ENCODE measurements around the gene CITED2.
"Not testable (repeated sequence)": the region's sequence is repeated elsewhere in the genome, so short reads cannot be mapped to it uniquely, and the experiment has no call there.

CITED2 gene, protein sequence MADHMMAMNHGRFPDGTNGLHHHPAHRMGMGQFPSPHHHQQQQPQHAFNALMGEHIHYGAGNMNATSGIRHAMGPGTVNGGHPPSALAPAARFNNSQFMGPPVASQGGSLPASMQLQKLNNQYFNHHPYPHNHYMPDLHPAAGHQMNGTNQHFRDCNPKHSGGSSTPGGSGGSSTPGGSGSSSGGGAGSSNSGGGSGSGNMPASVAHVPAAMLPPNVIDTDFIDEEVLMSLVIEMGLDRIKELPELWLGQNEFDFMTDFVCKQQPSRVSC

DNA sequence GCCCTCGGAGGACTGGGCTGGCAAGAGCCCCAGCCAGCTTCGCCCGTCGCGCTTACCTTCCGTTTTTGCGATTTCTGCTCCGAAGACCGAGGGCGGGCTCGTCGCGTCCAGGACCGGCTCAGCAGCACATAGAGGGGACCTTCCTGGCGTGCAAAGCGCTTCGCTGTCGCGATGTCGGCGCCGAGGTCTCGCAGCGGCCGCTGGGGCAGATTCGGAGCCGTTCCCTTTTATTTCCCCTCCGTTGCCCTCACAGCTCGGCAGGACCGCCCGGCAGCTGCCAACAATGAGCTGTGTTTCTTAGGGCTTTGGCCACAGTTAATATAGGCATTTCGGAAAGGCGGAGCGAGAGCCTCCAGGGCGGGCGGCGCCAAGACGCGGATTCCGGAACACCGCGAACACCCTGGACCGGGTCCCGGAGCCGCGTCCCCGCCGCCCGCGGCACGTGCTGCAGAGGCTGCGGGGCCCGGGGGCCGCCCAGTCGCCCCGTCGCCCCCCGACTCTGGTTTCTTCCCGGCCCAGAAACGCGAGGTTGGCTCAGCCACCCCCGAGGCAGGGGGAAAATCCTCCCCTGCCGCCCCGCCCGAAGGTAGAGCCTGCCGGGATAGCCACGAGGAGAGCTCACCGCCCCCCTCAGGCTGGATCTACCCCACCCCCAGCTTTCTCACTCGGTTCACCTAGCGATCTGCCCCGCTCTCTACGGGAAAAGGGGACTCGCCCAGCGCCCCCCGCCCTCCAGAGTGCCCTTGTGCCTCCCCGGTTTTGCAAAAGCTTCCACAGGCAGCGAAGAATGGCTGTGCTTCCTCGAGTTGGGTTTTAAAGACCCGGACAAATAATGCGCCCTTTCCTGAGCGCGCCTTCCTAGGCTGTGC lies at the start of gene CITED2:
Gene CITED2, minus strand, starts transcription at position 292 of the 869 bp plus-strand sequence. CDS start 704 bp downstream, outside the sequence.
- peak; percentile 93 for DNase-seq (ENCODE audit: low spot score)

DNA sequence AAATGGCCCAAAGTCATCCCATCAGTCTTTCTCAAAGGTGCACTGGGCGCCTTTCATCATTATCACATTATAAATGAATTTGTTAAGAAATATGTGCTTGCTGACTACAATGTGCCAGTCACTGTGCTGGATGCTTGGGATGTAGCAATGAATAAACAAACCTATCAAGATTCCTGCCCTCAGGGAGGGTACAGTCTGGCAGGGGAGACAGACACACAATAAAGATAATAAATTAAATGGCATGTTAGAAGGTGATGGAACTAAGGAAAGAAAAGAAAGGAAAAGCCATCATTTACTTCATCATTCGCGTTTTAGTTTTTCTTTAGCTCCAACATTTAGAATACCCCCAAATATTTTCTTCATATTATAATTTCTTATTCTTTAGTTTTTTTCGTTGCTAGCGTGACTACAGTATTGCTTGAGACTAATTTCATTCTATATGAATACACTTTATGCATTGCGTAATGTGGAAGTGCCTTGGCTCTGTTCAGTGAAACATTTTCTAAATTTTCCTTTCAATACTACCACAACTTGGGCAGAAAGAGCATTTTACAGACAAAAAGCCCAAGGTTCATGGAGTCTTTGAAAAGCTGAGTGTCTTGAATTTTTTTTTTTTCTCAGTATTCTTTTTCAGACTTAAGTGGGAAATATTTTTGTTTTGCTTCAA lies 48.7 kb upstream of the CITED2 start:
- DNase-seq (ENCODE audit: low spot score) = no peak

DNA sequence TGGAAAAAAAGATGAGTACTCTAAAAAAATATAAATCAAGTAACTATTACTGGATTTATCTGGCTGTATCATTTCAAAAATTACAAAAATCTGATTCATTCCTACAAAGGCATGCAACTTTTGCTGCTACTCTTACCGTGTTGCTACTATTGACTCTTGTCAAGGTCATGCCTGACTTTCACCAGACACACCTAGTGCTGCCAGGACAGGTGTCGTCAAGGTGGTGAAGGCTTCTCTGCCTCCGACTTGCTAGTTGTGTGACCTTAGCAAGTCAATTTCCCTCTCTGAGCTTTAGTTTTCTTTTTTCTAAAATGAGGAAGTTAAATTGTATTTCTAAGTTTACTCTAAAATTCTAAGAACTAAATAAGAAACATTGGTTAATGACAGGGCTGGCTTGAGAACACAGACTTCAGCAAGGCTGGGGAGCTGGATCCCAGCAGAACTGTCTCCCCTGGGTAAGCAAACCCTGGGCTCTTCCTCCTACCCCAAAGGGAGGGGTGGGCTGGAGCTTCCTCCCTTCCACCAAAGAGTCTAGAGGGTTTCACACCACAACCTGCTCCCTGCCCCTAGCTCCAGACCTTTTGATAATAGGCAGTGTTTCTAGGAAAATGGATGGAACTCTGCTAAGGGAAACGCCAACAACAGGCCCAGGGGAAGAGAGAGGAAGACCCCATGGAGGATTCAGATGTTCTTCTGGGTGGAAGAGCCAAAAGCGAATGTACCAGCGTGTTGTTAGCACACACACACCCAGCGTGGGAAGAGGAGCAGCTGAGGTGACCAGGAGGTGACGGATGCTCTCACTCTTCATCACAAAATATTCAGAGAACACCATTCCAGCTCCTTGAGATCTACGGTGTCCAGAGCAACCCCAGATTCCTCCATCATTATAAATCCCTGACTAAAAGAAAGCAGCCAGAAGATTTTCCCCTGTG lies 47.9 kb upstream of the CITED2 start:
- DNase-seq (ENCODE audit: low spot score) = no peak

DNA sequence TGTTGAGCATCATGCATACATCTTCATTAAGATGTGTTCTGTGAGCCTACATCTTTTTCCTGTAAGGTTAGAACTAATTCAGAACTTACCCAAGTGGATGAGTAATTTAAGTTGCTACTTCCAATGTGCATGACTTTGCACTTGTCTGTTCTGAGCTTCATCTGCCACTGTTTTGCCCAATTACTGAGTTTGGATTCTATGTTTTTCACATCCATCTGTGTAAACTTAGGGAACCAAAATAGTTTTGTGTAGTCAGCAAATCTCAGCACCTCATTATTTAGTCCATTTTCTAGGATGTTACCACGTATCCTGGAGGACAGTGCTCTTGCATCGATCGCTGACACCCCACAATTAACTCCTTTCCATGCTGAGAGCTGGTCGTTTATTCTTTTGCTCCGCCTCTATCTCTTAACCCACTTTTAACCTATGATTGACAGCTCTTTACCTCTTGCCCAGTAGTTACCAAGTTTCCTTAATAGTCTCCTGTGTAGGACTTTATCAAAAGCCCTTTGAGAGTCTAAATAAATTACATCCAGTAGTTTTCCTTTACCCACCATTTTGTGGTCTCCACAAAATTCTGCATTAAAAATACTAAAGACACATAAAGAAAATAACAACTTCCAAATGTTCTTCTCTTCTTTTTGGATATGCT lies 44.2 kb upstream of the CITED2 start:
- no peak for DNase-seq (ENCODE audit: low spot score)

DNA sequence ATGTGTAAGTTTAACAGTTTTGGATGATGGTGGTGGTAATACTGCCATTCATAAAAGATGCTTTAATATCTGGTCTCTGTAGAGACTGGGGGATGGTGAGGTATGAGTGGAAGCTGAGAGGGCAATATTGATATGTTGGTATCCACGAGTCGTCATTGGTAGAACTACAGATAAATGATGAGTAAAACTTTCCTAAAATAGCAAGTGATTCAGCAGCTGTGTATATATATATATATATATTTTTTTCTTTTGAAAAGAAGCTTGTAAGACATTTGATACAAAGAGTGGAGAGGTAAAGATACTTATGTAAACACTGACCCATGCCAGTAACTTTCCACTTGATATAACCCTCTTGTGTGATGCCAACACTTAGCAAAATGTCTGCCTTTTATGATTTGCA lies 41.7 kb upstream of the CITED2 start:
- DNase-seq (ENCODE audit: low spot score) = no peak

DNA sequence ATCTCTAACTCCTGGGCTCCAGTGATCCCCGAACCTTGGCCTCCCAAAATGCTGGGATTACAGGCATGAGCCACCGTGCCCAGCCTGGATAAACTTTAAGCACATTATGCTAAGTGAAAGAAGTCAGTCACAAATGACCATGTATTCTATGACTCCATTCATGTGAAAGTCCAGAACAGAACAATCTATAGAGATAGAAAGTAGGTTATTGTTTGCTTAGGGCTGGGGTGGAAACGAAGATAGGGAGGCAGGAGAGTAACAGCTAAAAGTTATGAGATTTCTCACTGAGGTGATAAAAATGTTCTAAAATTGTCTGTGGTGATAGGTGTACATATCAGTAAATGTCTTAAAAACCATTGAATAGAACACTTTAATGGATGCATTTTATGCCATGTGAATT lies 40.9 kb upstream of the CITED2 start:
- no peak for DNase-seq (ENCODE audit: low spot score)

DNA sequence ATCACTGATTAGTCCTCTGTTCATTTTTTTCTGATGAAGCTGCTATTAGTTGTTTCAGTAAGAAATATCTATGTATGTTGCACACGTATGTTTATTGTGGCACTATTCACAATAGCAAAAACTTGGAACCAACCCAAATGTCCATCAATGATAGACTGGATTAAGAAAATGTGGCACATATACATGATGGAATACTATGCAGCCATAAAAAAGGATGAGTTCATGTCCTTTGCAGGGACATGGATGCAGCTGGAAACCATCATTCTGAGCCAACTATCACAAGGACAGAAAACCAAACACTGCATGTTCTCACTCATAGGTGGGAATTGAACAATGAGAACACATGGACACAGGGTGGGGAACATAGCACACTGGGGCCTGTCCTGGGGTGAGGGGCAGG lies 37.7 kb upstream of the CITED2 start:
- not testable (repeated sequence) for DNase-seq (ENCODE audit: low spot score)

DNA sequence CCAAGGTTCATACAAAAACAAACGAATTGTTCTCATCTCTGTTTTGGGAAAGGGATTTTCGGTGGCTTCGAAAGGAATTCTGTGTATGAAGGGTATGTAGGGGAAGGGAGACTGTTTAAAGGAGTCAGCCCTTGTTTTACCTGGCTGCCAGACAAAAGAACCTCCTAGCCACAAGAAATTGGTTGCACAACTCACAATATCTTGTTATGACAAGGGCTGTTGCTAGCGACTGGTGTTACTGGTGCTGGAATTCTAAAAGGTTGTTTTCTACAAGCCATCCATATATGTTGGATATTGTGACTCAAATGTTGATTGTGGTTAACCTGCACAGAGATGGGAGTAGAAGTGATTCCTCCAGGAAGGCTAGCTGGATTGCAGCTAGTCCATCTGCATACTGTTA lies 34.6 kb upstream of the CITED2 start:
- DNase-seq (ENCODE audit: low spot score) = no peak

DNA sequence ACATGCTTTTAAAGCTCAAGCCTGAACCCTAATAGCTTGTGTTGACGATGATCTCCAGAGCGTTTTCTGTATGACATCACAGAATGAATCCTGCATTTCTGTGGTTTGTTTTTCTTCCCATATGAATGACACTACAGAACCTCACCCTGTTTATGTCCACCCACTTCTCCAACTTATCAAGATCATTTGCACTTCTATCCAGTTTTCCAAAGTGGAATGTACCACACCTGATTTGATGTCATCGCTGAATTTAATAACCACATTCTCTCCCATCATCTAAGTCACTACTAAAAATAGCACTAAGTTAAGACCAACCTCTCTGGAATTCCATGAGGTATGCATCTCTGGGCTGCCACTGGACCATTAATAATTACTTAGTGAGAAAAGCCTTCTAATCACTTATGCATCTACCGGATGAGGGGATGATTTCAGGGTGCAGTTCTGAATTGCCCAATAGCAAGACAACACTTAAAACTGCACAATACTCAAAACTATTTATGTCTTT lies 33.3 kb upstream of the CITED2 start:
- no peak for DNase-seq (ENCODE audit: low spot score)

DNA sequence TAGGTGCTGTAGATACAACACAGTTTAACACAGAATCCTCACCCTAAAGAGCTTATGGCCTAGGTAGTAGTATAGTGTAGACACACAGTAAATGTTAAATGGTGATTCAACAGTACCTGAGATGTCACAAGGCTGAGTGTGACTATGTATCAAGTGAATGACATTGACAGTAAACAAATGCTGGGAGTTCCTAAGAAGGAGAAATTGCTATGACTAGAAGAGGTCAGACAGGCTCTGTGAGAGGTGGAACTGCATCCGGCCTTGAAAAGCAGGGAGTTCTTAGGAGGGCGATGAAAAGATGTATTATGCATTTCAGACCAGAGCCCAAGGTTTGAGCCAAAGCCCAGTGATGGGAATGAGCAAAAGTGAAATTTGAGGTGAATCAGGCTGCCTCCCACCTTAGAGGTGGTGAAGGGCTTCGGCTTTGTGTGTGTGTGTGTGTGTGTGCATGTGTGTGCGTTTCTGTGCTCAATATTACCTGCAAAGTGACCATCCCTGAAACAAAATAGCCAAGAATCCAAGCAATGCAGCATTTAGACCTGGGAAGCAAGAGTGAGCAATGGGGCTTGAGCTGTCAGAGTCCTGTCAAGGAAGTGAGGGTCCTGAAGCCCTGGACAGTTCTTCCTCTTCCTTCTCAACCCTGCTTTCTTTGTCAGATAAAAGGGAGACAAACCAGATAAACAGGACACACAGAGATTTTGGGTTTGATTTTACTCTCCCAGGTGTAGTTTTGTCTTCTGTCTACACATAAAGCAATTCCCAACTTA lies 32.3 kb upstream of the CITED2 start:
- no peak for DNase-seq (ENCODE audit: low spot score)

DNA sequence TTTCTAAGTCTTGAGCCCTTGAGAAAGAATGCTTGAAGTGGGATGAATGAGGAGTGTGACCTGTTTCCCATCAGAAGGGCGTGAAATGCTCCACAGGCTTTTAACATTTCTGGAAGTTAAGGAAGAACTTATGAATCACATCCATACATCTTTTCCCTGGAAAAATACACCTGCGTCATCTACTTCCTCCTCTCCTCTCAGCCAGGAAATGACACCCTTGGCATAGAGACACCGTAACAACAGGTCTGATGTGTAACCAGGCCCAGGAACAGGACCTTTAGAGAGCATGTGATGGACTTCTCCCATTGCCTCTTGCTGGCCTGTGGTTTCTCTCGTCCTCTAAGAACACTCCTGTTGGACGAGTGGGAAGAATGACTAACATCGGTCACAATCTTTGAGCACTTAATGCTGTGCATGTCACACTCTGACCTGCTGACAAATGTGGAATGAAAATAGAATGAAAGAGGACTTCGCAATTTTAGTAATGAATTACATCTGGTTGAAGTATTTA lies 28.5 kb upstream of the CITED2 start:
- no peak for DNase-seq (ENCODE audit: low spot score)

DNA sequence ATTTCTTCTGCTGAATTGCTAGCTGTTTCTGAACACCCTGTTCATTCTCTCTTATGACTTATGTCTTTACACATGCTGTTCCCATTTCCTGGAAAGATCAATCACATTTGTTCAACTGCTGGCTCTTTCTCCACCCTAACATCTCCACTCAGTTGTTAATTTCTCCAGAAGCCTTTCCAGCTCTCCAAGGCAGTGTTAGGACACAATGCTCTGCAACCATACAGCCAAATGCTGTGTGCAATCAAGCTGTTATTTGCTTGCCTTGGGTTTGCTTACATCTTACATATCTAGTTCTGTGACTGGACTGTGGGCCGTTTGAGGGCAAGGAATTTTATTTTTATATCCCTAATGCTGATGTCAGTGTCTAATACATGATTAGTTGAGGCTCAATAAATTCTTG lies 24.2 kb upstream of the CITED2 start:
- no peak for DNase-seq (ENCODE audit: low spot score)

DNA sequence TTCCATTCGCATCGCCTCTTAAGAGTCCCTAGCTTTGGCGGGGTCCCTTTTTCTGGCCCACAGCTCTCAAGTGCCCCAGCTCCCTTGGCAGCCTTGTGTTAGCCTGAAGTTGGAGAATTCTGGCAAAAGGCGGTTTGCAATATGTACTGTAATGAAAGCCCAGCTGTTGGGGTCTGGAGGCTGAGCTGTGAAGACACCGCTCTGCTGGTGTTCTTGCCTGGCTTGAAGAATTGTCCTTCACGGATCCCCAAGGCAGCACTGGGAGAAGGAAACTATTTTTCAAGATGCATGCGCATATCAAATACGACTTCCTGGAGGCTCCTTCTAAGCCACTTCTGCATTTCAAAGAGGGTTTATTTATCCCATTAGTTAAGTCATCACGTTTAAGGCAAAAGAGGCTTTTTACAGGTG lies 21.4 kb upstream of the CITED2 start:
- DNase-seq (ENCODE audit: low spot score) = no peak

DNA sequence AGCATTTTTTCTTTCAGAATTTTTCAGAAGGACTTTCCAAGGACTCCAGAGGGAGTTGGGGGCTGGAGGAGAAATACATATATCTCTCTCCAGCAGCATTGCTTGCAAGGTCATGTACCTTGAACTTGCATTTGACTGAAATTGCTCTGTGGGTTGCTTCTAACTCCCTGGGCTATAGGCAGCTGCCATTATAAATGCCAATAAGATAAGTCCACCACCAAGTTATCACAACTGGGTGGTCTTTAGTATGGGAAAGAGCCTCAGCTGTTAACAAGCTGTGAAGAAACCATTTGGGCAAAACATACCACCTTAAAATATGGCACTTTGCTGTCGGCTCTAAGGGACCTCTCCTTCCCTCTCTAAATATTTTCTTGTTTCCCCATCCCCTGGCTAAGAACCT lies 20.9 kb upstream of the CITED2 start:
- no peak for DNase-seq (ENCODE audit: low spot score)

DNA sequence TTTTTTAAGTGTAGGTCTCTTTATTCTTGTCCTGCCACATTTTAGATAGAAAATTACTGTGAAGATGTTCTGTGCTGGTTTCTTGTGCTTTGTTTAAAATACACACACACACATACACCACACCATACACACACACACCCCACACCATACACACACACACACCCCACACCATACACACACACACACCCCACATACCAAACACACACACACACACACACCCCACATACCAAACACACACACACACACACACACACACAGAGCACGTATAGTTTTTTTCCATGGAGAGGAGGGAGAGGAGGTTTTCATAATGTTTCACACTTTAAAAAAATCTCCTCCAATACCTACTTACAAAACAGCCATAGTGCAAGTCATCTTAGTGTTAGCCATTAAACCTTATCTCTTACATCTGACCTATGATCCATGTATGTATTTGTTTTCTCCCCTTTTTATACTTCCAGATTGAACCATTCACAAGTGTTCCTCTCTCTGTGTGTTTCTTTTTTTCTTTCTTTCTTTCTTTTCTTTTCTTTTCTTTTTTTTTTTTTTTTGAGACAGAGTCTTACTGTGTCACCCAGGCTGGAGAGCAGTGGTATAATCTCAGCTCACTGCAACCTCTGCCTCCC lies 19.7 kb upstream of the CITED2 start:
- DNase-seq (ENCODE audit: low spot score) = no peak

DNA sequence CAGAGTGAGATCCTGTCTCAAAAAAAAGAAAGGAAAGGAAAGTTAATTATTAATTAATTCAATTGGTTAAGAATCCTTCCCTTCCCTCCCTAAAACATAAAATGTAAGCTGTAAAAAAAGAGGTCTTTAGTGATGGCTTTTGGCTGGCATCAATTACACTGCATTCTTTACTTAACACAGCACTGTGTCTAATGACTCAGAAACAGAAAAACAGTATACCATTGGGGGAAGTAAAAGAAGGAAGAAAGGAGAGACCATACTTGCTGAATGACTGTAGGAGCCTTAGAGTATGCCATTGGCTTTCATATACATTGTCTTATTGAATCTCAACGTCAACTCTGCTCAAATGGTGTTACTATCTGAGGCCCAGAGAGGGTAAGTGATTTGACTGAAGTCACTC lies 18.3 kb upstream of the CITED2 start:
- no peak for DNase-seq (ENCODE audit: low spot score)

DNA sequence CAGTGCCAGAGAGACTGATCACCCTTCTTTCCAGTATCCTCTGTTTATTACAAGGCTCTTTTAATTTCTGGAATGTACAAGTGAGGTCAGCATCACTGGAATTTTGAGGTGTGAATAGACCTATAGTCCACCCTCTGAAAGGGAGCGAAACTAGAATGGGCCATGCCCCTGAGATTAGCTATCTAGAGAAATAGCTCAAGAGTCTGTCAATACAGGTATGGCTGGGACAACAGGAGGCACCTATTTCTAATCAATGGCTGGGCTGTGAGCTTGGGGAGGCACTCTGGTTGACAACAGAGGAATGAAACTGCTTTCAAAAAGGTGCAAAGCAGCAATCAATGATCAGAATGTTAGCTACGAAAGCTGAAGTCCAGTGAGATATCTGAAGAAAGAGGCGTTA lies 17.3 kb upstream of the CITED2 start:
- DNase-seq (ENCODE audit: low spot score) = no peak

DNA sequence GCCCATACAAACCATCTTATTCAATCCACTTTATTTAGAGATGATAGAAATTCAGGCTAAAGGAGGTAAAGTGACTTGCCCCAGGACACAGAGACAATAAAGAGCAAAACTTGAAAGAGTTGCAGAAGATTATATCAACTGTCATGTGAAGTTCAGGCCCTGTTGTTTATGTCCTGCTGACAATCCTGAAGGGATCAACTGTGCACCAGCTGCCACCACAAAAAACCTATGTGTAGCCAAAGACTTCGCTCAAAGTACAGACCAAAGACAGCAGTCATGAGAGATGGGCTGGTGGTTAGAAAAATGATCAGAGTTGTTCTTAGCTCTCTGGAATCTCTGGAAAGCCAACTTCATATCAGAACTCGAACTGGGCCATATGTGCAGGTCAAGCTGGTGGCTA lies 16.0 kb upstream of the CITED2 start:
- DNase-seq (ENCODE audit: low spot score) = no peak

DNA sequence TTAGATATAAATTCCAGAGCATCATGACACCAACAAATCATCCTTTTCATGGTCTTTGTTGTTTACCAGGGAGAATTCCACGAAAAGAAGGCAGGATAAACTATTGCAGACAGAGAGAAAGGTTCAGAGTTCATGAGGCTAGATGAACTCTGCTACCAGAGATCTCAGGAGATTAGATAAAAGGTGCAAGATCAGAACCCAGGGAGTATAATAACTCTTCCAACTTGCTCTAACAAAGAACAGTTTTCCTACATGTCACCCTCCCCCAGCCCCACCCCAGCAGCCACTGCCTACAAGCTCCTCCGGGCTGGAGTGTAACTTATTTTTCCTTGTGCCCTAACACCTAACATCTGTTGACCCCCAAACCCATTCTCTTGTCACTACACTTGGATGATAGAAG lies 13.9 kb upstream of the CITED2 start:
- no peak for DNase-seq (ENCODE audit: low spot score)

DNA sequence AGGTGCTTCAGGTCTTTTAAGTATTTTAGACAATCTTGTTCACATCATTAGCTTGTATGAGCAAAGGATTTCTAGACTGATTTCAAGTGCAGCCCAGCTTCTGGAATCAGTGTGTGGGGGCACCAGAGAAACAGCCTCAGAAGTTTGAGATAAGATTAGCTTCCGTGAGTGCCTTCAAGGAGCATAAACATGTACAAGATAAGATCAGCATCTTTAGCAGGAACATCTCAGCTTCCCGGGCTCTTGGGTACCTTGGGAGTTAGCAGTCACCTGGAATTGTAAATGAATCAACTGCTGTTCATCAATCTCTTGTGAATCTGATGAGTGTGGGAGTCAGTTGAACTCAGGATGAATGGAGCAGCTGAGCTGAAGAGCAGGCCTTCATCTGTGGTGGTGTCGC lies 12.0 kb upstream of the CITED2 start:
- DNase-seq (ENCODE audit: low spot score) = no peak
